CD4-positive, alpha-beta T cell treated with Interleukin-6 at 100 ng/mL for 8 hours (primary cell): ENCODE measurements around the gene INSIG2.

Experiments used
- DNase-seq: peaks from one replicate; pipeline ENCODE4 v3.0.0-alpha.2; 2020; ENCODE audit warnings: mixed read lengths, low spot score

The INSIG2 gene

DNA sequence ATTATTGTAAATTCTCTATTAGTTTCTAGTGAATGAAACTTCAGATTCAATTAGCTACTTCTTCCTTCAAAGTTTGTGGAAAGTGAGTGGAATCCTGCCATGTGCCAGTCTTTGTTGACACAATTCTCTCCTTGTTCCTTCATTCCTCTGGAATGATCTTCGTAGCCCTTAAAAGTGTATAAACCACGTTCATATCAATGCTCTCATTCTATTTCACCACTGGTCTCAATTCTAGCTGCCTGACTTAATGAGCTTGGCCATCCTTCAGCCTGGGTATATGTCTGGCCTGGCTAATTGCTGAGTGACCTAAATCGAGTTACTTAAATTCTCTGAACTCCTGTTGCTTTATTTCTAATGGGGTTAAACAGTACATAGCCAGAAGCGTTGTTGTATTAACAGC, 43.5 kb downstream of the INSIG2 start:
- DNase-seq = no peak

- DNase-seq = no peak
These were observed 45.6 kb downstream of the INSIG2 start for GRCh38 chr2:118133916-118134315.

DNA sequence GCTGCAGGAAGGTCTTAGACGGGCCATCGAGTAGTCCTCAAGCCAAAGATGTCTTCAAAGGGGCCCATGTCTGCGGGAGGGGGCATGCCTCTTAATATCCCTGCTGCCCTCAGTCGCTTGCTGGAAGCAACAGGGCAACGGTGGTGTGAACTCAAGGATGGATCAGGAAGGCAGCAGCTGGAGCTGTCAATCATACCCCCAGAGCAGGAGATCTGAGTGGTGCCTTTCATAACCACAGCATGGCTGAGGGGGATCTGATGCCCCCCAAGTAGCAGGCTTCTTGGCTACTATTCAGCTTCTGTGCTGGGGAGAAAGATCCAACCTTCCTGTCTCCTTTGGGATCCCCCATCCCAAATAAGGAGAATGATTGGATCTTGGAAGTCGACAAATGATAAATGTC, 46.4 kb downstream of the INSIG2 start:
- DNase-seq = no peak

DNA sequence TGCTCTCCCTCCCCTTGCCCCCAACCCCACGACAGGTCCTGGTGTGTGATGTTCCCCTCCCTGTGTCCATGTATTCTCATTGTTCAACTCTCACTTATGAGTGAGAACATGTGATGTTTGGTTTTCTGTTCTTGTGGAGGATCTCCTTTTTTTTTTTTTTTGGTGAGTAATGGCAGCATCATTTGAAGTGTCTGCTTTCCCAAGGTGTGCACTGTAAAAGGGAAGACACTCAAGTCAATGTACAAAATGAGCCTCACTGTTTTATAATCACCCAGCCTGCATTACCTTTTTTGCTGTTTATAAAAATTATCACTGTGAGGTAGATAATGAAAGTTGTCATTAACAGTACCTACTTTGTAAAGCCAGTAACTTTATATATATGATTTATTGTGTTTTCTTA, 56.9 kb downstream of the INSIG2 start:
- DNase-seq = no peak

GRCh38 chr2:118145806-118146205, 57.5 kb downstream of the INSIG2 start:
- no peak for DNase-seq

DNA sequence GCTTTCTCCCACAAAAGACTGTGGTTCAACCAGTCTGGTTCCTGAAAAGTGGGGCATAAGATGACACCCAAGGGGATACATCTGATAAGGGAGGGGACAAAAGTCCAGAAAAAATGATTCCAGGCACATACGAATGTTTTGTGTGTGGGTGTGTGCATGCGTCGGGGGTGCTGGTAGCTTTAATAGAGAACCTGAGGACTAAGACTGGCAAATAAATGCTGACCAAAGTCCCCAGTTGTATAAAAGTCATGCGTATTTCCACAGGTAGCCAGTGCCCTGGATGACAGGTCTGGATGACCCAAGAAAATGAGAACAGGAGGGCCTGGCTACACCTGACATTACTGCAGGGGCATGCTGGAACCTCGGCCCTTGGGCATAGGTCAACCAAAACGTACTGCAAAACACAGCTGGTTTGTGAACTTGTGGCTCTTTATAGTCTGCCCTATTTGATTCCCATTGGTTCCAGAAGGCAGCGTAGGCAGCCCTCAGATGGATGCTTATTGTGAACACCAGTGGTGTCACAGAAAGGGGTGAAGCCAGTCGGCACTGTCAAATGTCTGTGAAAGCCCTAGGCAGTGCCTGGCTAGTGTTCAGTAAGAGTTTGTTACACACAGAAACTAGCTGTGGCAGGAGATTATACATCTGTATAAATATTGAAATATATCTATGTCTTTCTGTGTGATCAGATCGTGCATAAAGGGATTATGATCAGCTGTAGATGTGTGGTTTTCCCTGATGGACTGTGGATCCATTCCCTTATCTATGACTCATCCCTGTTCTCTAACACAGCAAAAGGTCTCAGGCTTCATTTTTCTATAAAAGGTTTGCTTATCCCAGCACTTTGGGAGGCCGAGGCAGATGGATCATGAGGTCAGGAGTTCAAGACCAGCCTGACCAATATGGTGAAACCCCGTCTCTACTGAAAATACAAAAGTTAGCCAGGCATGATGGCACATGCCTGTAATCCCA, 58.3 kb downstream of the INSIG2 start:
- no peak for DNase-seq

- no peak for DNase-seq
These were observed 59.9 kb downstream of the INSIG2 start for GRCh38 chr2:118148133-118148532.

- DNase-seq = no peak
These were observed 60.5 kb downstream of the INSIG2 start for GRCh38 chr2:118148809-118149208.

GRCh38 chr2:118150294-118150693, 62.0 kb downstream of the INSIG2 start:
- DNase-seq = no peak

DNA sequence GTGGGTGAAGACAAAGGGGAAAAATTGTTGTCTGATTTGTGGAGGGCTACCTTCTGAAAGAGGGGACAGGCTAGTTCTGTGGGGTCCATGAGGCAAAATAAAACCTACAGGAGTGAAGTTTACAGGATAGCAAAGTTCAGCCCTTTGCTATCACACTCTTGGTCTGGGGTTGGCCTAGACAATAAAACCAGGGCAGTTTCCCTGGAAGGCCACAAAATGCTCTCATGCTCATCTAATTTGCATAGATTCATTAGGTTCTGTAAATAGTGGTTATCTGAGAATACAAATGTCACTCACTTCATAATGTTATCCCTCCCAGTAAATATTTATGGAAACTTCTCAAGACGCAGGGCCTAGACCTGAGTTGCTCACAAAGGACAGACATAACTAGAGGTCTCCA, 63.6 kb downstream of the INSIG2 start:
- DNase-seq = no peak

GRCh38 chr2:118153433-118153832, 65.2 kb downstream of the INSIG2 start:
- no peak for DNase-seq

GRCh38 chr2:118154176-118154575, 65.9 kb downstream of the INSIG2 start:
- DNase-seq = no peak
